ENCODE results near the gene COX11. TPM values are rescaled to one million over a fixed set of nuclear protein-coding genes. Genes with fewer than 3 reads are reported as not detected.

The COX11 gene
- total RNA-seq, 1 donor from 2014 or later, result 79.8 TPM

DNA sequence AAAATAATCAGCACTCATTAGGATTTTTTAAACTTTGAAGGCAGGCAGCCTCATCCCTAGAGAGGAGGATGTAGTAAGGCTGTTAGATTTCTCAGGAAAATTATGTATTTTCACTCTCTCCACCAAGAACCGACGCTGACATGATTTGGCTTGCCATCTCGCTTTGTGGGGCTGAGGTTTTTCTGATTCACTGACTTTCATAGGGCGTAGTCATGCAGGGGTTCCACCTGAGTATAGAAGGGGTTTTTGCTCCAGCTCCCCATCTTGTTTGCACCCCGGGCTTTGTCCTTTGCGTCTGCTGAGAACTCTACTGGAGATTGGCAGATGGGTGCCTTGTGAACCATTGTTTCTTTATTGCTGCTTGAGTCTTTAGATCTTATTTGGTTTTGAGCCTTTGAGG is 47.6 kb downstream of the COX11 start:
- TF ChIP-seq, protein P1, sequence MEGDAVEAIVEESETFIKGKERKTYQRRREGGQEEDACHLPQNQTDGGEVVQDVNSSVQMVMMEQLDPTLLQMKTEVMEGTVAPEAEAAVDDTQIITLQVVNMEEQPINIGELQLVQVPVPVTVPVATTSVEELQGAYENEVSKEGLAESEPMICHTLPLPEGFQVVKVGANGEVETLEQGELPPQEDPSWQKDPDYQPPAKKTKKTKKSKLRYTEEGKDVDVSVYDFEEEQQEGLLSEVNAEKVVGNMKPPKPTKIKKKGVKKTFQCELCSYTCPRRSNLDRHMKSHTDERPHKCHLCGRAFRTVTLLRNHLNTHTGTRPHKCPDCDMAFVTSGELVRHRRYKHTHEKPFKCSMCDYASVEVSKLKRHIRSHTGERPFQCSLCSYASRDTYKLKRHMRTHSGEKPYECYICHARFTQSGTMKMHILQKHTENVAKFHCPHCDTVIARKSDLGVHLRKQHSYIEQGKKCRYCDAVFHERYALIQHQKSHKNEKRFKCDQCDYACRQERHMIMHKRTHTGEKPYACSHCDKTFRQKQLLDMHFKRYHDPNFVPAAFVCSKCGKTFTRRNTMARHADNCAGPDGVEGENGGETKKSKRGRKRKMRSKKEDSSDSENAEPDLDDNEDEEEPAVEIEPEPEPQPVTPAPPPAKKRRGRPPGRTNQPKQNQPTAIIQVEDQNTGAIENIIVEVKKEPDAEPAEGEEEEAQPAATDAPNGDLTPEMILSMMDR (conservative IDR thresholded peaks at IDR 0.05), result no peak
- Mint-ChIP-seq H3K27ac (no peak overlapping the region), H3K27me3 (no peaks in the 10 kb centered on the region), H3K9me3 (peaks cover 4% of the 10 kb centered on the region), H3K4me3 (no peak overlapping the region), H3K4me1 (ENCODE audit: unreplicated experiment) (no peaks in the 10 kb centered on the region), H3K36me3 (peaks cover 39% of the 10 kb centered on the region)
- DNase-seq (ENCODE audit: extremely low spot score, unreplicated experiment), result no peak

DNA sequence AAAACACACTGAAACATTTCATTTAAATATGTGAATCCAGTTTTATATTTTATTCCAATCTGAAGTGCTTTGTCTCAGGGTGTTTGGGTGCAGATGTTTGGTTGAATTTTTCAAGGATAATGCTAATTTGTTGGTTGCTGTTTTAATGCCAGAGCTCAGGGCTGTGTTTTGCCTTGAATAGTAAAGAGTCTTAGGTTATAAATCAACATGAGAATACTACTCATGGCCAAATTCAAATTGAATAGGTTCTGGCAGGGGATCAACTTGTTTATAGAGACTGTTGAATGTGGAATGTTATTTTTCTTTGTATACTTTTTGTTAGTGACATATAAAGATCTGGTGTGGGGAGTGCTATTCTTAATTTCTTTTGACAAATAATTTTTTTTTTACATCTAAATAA is 49.0 kb downstream of the COX11 start:
- H3K36me3 Mint-ChIP-seq, result peaks cover 45% of the 10 kb centered on the region
- H3K27ac Mint-ChIP-seq, result no peak overlapping the region
- TF ChIP-seq, protein P1 (conservative IDR thresholded peaks at IDR 0.05), result no peak
- no peak overlapping the region for H3K4me3 Mint-ChIP-seq
- H3K9me3 Mint-ChIP-seq, result peaks cover 4% of the 10 kb centered on the region
- DNase-seq (ENCODE audit: extremely low spot score, unreplicated experiment), result no peak
- H3K27me3 Mint-ChIP-seq, result no peaks in the 10 kb centered on the region
- no peaks in the 10 kb centered on the region for H3K4me1 Mint-ChIP-seq (ENCODE audit: unreplicated experiment)

DNA sequence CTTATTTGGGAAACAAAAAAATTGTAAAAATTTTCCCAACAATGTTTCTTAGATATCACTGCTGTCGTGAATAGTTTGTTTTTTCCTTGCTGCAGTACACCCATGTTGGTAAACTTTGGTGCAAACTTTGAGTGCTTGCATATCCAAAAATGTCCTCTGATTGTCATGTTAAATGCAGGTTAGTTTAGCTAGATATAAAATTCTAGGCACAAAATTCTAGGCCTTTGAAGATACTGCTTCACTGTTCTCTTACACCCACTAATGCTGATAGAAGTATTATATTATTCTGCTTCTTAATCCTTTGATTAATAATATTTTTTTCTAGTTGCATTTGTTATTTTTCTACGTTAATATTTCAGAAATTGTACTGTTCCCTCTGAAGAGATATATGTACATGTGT is 51.7 kb downstream of the COX11 start:
- no peak for DNase-seq (ENCODE audit: extremely low spot score, unreplicated experiment)
- no peaks in the 10 kb centered on the region for H3K4me1 Mint-ChIP-seq (ENCODE audit: unreplicated experiment)
- TF ChIP-seq, protein P1 (conservative IDR thresholded peaks at IDR 0.05), result no peak
- peaks cover 48% of the 10 kb centered on the region for H3K36me3 Mint-ChIP-seq
- no peaks in the 10 kb centered on the region for H3K27me3 Mint-ChIP-seq
- H3K4me3 Mint-ChIP-seq, result no peak overlapping the region
- peaks cover 4% of the 10 kb centered on the region for H3K9me3 Mint-ChIP-seq
- no peak overlapping the region for H3K27ac Mint-ChIP-seq

Other genes with a start within 250 kb of the COX11 start
- gene TOM1L1, start 67.8 kb downstream of the COX11 start, total RNA-seq (ENCODE audit: low replicate concordance), result 46.7 and 48.7 TPM in 2 replicates
- gene STXBP4, start 111 bp upstream of the COX11 start, total RNA-seq (ENCODE audit: low replicate concordance), result 14.6 and 23.7 TPM in 2 replicates

Data from type B pancreatic cell (in vitro differentiated cells).